ENCODE data around the gene POLR1A.

DNA sequence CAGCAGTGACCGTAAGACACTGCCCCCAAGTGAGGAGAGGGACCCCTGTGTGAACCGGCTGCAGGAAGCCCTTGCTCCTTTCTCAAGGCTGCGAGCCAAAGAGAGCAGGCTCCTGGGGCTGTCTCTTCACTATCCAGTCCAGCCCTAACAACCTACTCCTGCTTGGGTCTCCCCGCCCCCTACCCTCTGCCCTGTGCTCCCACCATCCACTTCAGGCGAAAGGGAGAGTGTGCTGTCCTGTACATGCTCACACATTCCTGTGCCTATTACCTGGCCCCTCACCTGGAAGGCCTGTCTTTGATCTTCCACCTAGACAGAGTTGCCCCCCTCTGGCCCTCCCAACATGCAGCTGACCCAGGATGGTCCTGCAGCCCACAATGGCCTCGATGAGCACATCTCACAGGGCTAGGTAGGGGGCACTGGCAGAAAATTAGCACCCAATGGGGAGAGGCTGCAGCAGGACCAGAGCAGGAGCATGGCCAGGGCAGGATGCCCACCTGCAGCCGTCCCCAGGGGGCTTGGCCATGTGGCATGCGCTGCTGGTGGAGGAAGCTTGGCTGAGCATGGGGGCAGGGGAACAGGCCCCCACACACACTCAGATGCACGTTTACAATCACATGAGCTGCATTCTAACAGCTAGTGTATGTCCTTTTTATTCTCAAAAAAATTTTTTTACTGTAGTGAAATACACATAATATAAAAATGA lies 93.5 kb downstream of the POLR1A start:
- TF ChIP-seq, protein P1, sequence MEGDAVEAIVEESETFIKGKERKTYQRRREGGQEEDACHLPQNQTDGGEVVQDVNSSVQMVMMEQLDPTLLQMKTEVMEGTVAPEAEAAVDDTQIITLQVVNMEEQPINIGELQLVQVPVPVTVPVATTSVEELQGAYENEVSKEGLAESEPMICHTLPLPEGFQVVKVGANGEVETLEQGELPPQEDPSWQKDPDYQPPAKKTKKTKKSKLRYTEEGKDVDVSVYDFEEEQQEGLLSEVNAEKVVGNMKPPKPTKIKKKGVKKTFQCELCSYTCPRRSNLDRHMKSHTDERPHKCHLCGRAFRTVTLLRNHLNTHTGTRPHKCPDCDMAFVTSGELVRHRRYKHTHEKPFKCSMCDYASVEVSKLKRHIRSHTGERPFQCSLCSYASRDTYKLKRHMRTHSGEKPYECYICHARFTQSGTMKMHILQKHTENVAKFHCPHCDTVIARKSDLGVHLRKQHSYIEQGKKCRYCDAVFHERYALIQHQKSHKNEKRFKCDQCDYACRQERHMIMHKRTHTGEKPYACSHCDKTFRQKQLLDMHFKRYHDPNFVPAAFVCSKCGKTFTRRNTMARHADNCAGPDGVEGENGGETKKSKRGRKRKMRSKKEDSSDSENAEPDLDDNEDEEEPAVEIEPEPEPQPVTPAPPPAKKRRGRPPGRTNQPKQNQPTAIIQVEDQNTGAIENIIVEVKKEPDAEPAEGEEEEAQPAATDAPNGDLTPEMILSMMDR (IDR thresholded peaks at IDR 0.05; ENCODE audit: low read depth, low read length), result no peak
- no peak for TF ChIP-seq EZH2phosphoT487 (IDR thresholded peaks at IDR 0.05; ENCODE audit: low read depth)
